ENCODE results near the gene S100A11.
A peak's percentile ranks its signal among the peaks of the same experiment; 100 is the strongest.

S100A11 gene

GRCh38 chr1:152005360-152005912, 31.4 kb downstream of the S100A11 start:
- H4K8ac ChIP-seq (ENCODE audit: low read depth, low read length) = no peak overlapping the region
- H4K12ac ChIP-seq (ENCODE audit: low read depth, low read length) = no peak overlapping the region
- peaks cover 1% of the 10 kb centered on the region for H3K9me3 ChIP-seq (ENCODE audit: insufficient read depth, low read depth, low read length)
- H4K91ac ChIP-seq (ENCODE audit: low read depth, low read length) = no peak overlapping the region
- H3K4me2 ChIP-seq (ENCODE audit: low read length) = no peak overlapping the region
- H2BK12ac ChIP-seq (ENCODE audit: low read length) = no peak overlapping the region
- H2AK5ac ChIP-seq (ENCODE audit: low read length) = no peak overlapping the region
- H3K18ac ChIP-seq (ENCODE audit: low read length) = no peak overlapping the region
- no peaks in the 10 kb centered on the region for H3K36me3 ChIP-seq (ENCODE audit: control insufficient read depth in 1 of 2, insufficient read depth in 2 of 2, low read length in 2 of 2)
- no peak overlapping the region for H3K14ac ChIP-seq (ENCODE audit: low read length)
- no peak overlapping the region for H3K4me3 ChIP-seq (ENCODE audit: low read depth, low read length)
- no peak for DNase-seq
- no peaks in the 10 kb centered on the region for H3K79me2 ChIP-seq (ENCODE audit: control insufficient read depth, insufficient read depth, low read length, poor library complexity)
- no peak overlapping the region for H3K9ac ChIP-seq (ENCODE audit: low read length)
- H3K27me3 ChIP-seq (ENCODE audit: insufficient read depth, low read length) = no peaks in the 10 kb centered on the region
- no peak overlapping the region for H3K23ac ChIP-seq (ENCODE audit: low read length)
- no CpG with 5 or more reads among the region's 4 CpGs for WGBS (ENCODE audit: extremely low coverage, insufficient coverage, insufficient read length)
- no peak overlapping the region for H3K4ac ChIP-seq (ENCODE audit: low read depth, low read length)
- H3K4me1 ChIP-seq (ENCODE audit: control insufficient read depth in 1 of 2, insufficient read depth in 2 of 2, low read length in 2 of 2) = peaks cover 0 to 4% of the 10 kb centered on the region in 2 experiments
- H3K79me1 ChIP-seq (ENCODE audit: low read length) = no peaks in the 10 kb centered on the region
- no peak overlapping the region for H2BK120ac ChIP-seq (ENCODE audit: insufficient read depth, low read length, poor library complexity)
- no peak overlapping the region for H2AFZ ChIP-seq (ENCODE audit: insufficient read depth, low read length, poor library complexity)
- H3K27ac ChIP-seq (ENCODE audit: low read depth, low read length) = no peak overlapping the region
- H2BK5ac ChIP-seq (ENCODE audit: low read depth, low read length, poor library complexity) = no peak overlapping the region

DNA sequence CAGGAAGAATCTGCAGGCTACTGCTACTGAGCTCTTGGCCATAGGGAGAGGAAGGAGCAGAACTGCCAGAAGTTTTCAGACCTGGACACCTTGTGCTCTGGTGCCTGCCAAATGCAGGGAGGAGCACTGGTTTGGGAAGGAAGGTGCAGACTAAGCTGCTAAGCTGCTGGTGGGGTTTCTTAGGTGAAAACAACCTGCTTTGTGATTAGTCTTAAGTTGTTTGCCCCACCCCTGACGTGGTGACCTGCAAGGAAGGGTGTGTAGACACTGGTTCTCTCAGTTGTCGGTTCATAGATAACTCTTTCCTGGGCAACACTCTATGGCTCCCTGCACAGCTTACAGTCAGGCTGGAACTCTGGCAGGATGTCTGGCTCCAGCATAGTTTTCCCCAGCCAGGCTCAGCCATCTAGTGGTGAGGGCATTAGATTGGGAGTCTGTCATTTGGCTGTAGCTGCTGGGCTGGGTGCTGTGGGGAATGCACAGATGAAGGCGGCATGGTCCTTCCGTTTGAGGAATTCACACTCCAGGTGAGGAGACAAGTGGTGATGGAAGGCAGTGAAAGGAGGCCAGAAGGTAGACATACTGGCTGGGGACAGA, 32.9 kb downstream of the S100A11 start:
- Histone ChIP-seq H3K36me3 (ENCODE audit: control insufficient read depth in 1 of 2, insufficient read depth in 2 of 2, low read length in 2 of 2) (no peaks in the 10 kb centered on the region), H3K9ac (ENCODE audit: low read length) (no peak overlapping the region), H4K12ac (ENCODE audit: low read depth, low read length) (no peak overlapping the region), H2BK5ac (ENCODE audit: low read depth, low read length, poor library complexity) (no peak overlapping the region), H4K91ac (ENCODE audit: low read depth, low read length) (no peak overlapping the region), H3K14ac (ENCODE audit: low read length) (no peak overlapping the region), H2AK5ac (ENCODE audit: low read length) (no peak overlapping the region), H3K4me1 (ENCODE audit: control insufficient read depth in 1 of 2, insufficient read depth in 2 of 2, low read length in 2 of 2) (peaks cover 0 to 4% of the 10 kb centered on the region in 2 experiments), H3K4ac (ENCODE audit: low read depth, low read length) (no peak overlapping the region), H3K4me3 (ENCODE audit: low read depth, low read length) (no peak overlapping the region), H2BK12ac (ENCODE audit: low read length) (no peak overlapping the region), H2AFZ (ENCODE audit: insufficient read depth, low read length, poor library complexity) (no peak overlapping the region), H3K18ac (ENCODE audit: low read length) (no peak overlapping the region), H3K79me2 (ENCODE audit: control insufficient read depth, insufficient read depth, low read length, poor library complexity) (no peaks in the 10 kb centered on the region), H3K23ac (ENCODE audit: low read length) (no peak overlapping the region), H2BK120ac (ENCODE audit: insufficient read depth, low read length, poor library complexity) (no peak overlapping the region), H3K27me3 (ENCODE audit: insufficient read depth, low read length) (no peaks in the 10 kb centered on the region), H4K8ac (ENCODE audit: low read depth, low read length) (no peak overlapping the region), H3K27ac (ENCODE audit: low read depth, low read length) (no peak overlapping the region), H3K4me2 (ENCODE audit: low read length) (no peak overlapping the region), H3K79me1 (ENCODE audit: low read length) (no peaks in the 10 kb centered on the region), H3K9me3 (ENCODE audit: insufficient read depth, low read depth, low read length) (peaks cover 1% of the 10 kb centered on the region)
- DNase-seq = no peak
- no CpG with 5 or more reads among the region's 4 CpGs for WGBS (ENCODE audit: extremely low coverage, insufficient coverage, insufficient read length)

GRCh38 chr1:152002960-152003359, 33.8 kb downstream of the S100A11 start:
- Histone ChIP-seq H3K4me3 (ENCODE audit: low read depth, low read length) (no peak overlapping the region), H3K14ac (ENCODE audit: low read length) (no peak overlapping the region), H3K79me1 (ENCODE audit: low read length) (no peaks in the 10 kb centered on the region), H4K12ac (ENCODE audit: low read depth, low read length) (no peak overlapping the region), H3K27me3 (ENCODE audit: insufficient read depth, low read length) (no peaks in the 10 kb centered on the region), H3K18ac (ENCODE audit: low read length) (no peak overlapping the region), H3K4ac (ENCODE audit: low read depth, low read length) (no peak overlapping the region), H2BK120ac (ENCODE audit: insufficient read depth, low read length, poor library complexity) (no peak overlapping the region), H3K4me2 (ENCODE audit: low read length) (no peak overlapping the region), H2AK5ac (ENCODE audit: low read length) (no peak overlapping the region), H4K91ac (ENCODE audit: low read depth, low read length) (no peak overlapping the region), H2AFZ (ENCODE audit: insufficient read depth, low read length, poor library complexity) (no peak overlapping the region), H3K9me3 (ENCODE audit: insufficient read depth, low read depth, low read length) (peaks cover 1% of the 10 kb centered on the region), H2BK12ac (ENCODE audit: low read length) (no peak overlapping the region), H3K27ac (ENCODE audit: low read depth, low read length) (no peak overlapping the region), H3K4me1 (ENCODE audit: control insufficient read depth in 1 of 2, insufficient read depth in 2 of 2, low read length in 2 of 2) (peaks cover 0 to 4% of the 10 kb centered on the region in 2 experiments), H3K79me2 (ENCODE audit: control insufficient read depth, insufficient read depth, low read length, poor library complexity) (no peaks in the 10 kb centered on the region), H3K23ac (ENCODE audit: low read length) (no peak overlapping the region), H3K9ac (ENCODE audit: low read length) (no peak overlapping the region), H4K8ac (ENCODE audit: low read depth, low read length) (no peak overlapping the region), H3K36me3 (ENCODE audit: control insufficient read depth in 1 of 2, insufficient read depth in 2 of 2, low read length in 2 of 2) (no peaks in the 10 kb centered on the region), H2BK5ac (ENCODE audit: low read depth, low read length, poor library complexity) (no peak overlapping the region)
- DNase-seq = no peak
- no CpG with 5 or more reads among the region's 3 CpGs for WGBS (ENCODE audit: extremely low coverage, insufficient coverage, insufficient read length)

DNA sequence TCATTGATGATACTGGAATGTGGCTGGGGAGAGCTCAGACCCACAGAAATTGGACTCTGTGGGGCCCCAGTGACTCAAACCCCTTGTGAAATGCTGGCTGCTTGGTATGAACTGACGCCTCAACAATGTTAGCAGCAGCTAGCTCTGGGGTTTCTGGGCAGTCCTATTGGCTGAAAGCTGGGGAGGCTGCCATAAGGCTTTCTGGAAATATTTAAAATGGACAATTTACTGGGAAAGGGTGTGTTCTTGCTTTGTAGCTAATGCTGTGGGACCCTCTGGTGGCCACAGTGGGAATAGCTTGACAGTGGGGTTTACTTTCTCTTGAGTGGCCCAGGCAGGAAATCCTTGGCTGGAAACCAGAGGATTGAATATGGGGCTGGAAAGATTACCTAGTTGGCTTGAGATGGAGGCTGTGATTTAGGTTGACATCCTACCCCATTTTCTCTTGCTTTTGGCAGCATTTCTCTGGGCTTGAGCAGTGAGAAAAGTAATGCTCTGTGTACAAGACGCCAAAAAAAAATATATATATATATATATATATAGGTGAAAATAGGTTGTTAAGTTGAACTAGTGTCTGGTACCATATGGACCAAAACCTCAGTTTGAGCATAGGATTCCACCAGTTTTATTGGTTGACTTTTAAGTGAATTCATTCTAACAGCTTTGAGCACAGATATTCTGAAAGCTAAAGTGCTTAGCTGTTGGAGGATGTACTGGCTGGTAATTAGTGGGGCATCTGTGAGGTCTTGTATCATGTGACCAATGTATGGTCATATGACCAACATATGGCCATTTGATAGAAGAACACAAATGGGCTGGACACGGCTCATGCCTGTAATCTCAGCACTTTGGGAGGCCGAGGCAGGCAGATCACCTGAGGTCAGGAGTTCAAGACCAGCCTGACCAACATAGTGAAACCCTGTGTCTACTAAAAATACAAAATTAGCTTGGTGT, 34.9 kb downstream of the S100A11 start:
- no peak overlapping the region for H3K18ac ChIP-seq (ENCODE audit: low read length)
- no peaks in the 10 kb centered on the region for H3K79me2 ChIP-seq (ENCODE audit: control insufficient read depth, insufficient read depth, low read length, poor library complexity)
- H3K14ac ChIP-seq (ENCODE audit: low read length) = no peak overlapping the region
- no peaks in the 10 kb centered on the region for H3K36me3 ChIP-seq (ENCODE audit: control insufficient read depth in 1 of 2, insufficient read depth in 2 of 2, low read length in 2 of 2)
- no peak overlapping the region for H2BK120ac ChIP-seq (ENCODE audit: insufficient read depth, low read length, poor library complexity)
- no peak overlapping the region for H3K23ac ChIP-seq (ENCODE audit: low read length)
- peaks cover 0 to 4% of the 10 kb centered on the region in 2 experiments for H3K4me1 ChIP-seq (ENCODE audit: control insufficient read depth in 1 of 2, insufficient read depth in 2 of 2, low read length in 2 of 2)
- no peak overlapping the region for H3K4me3 ChIP-seq (ENCODE audit: low read depth, low read length)
- peak; percentile 60 to 94 for DNase-seq
- H3K27me3 ChIP-seq (ENCODE audit: insufficient read depth, low read length) = no peaks in the 10 kb centered on the region
- H3K4me2 ChIP-seq (ENCODE audit: low read length) = no peak overlapping the region
- H2BK12ac ChIP-seq (ENCODE audit: low read length) = no peak overlapping the region
- H3K79me1 ChIP-seq (ENCODE audit: low read length) = no peaks in the 10 kb centered on the region
- peak overlapping the region; percentile 30 for H4K8ac ChIP-seq (ENCODE audit: low read depth, low read length)
- no peak overlapping the region for H3K27ac ChIP-seq (ENCODE audit: low read depth, low read length)
- no peak overlapping the region for H4K12ac ChIP-seq (ENCODE audit: low read depth, low read length)
- H2BK5ac ChIP-seq (ENCODE audit: low read depth, low read length, poor library complexity) = no peak overlapping the region
- WGBS (ENCODE audit: extremely low coverage, insufficient coverage, insufficient read length) = no CpG with 5 or more reads among the region's 4 CpGs
- peaks cover 1% of the 10 kb centered on the region for H3K9me3 ChIP-seq (ENCODE audit: insufficient read depth, low read depth, low read length)
- H2AK5ac ChIP-seq (ENCODE audit: low read length) = no peak overlapping the region
- H4K91ac ChIP-seq (ENCODE audit: low read depth, low read length) = no peak overlapping the region
- no peak overlapping the region for H3K9ac ChIP-seq (ENCODE audit: low read length)
- no peak overlapping the region for H3K4ac ChIP-seq (ENCODE audit: low read depth, low read length)
- no peak overlapping the region for H2AFZ ChIP-seq (ENCODE audit: insufficient read depth, low read length, poor library complexity)

Data from trophoblast cell (in vitro differentiated cells and primary cell).